DOHH2 (cell line): ENCODE measurements around the gene CAPN15.

Experiments
- H3F3A ChIP-seq: fragments of 200-600 bp; sonication (generic), shearing (Covaris generic); 2 replicates; pipeline ENCODE4 v1.6.0; 2016; ENCODE audit warnings: antibody characterized with exemption, mild to moderate bottlenecking; ENCODE audit not compliant: control insufficient read depth, insufficient read depth
- H3K27ac ChIP-seq: fragments of 200-600 bp; sonication (generic); 2 replicates; pipeline ENCODE4 v1.5.1; 2014; ENCODE audit warnings: low read depth, mild to moderate bottlenecking, low read length, moderate library complexity
- H3K27me3 ChIP-seq: fragments of 200-600 bp; sonication (generic); 2 replicates; pipeline ENCODE4 v1.6.1; 2014; ENCODE audit warnings: mild to moderate bottlenecking, low read length, mixed read lengths; ENCODE audit not compliant: control insufficient read depth
- H3K36me3 ChIP-seq: fragments of 200-600 bp; sonication (generic); 2 replicates; pipeline ENCODE4 v1.6.1; 2014; ENCODE audit warnings: mild to moderate bottlenecking, low read length, moderate library complexity, mixed read lengths; ENCODE audit not compliant: control insufficient read depth
- H3K4me1 ChIP-seq: fragments of 200-600 bp; sonication (generic); 2 replicates; pipeline ENCODE4 v1.6.1; 2014; ENCODE audit warnings: mild to moderate bottlenecking, low read length, mixed read lengths; ENCODE audit not compliant: control insufficient read depth
- H3K4me2 ChIP-seq: fragments of 200-600 bp; sonication (generic); 2 replicates; pipeline ENCODE4 v1.6.0; 2014; ENCODE audit warnings: mild to moderate bottlenecking, low read length, moderate library complexity
- H3K4me3 ChIP-seq: fragments of 200-600 bp; sonication (generic); 2 replicates; pipeline ENCODE4 v1.5.1; 2014; ENCODE audit warnings: mild to moderate bottlenecking, low read length, mixed read lengths
- H3K79me2 ChIP-seq: fragments of 200-600 bp; sonication (generic); 2 replicates; pipeline ENCODE4 v1.6.1; 2014; ENCODE audit warnings: mild to moderate bottlenecking, low read length, mixed read lengths; ENCODE audit not compliant: control insufficient read depth
- H3K9me2 ChIP-seq: fragments of 200-600 bp; sonication (generic); replicated peaks from 2 replicates; pipeline ENCODE4 v1.6.1; 2014; ENCODE audit warnings: mild to moderate bottlenecking, low read length, mixed read lengths; ENCODE audit not compliant: control insufficient read depth
- H3K9me3 ChIP-seq: fragments of 200-600 bp; sonication (generic); 2 replicates; pipeline ENCODE4 v1.6.1; 2014; ENCODE audit warnings: antibody characterized with exemption, low read length, mixed read lengths; ENCODE audit not compliant: control insufficient read depth, insufficient read depth
- H4K20me1 ChIP-seq: fragments of 200-600 bp; sonication (generic); 2 replicates; pipeline ENCODE4 v1.6.0; 2014; ENCODE audit warnings: low read depth, mild to moderate bottlenecking, antibody characterized with exemption, low read length, moderate library complexity; ENCODE audit not compliant: control insufficient read depth, insufficient read depth
- CTCF ChIP-seq: fragments of 200-600 bp; sonication (generic); IDR thresholded peaks from one replicate; pipeline ENCODE4 v1.5.1; 2014; ENCODE audit warnings: antibody characterized with exemption, mild to moderate bottlenecking, low read depth, low read length; ENCODE audit not compliant: poor library complexity, severe bottlenecking
- EZH2phosphoT487 ChIP-seq: fragments of 200-600 bp; sonication (generic); IDR thresholded peaks from 2 replicates; pipeline ENCODE4 v1.6.1; 2017; ENCODE audit warnings: borderline replicate concordance, mild to moderate bottlenecking, antibody characterized with exemption, low read length, moderate library complexity, mixed read lengths

CAPN15 gene

GRCh38 chr16:508884-509736 is 18.4 kb upstream of the CAPN15 start:
- TF ChIP-seq EZH2phosphoT487 (no peak), CTCF (no peak)
- H3K4me1 ChIP-seq: no peaks in the 10 kb centered on the region
- no peaks in the 10 kb centered on the region for H3K27me3 ChIP-seq
- H3F3A ChIP-seq: no peaks in the 10 kb centered on the region
- H3K9me3 ChIP-seq: no peaks in the 10 kb centered on the region
- no peaks in the 10 kb centered on the region for H3K79me2 ChIP-seq
- no peak overlapping the region for H3K4me2 ChIP-seq
- no peaks in the 10 kb centered on the region for H3K9me2 ChIP-seq
- H3K27ac ChIP-seq: no peak overlapping the region
- H3K4me3 ChIP-seq: no peak overlapping the region
- H3K36me3 ChIP-seq: no peaks in the 10 kb centered on the region
- no peaks in the 10 kb centered on the region for H4K20me1 ChIP-seq

- no peaks in the 10 kb centered on the region for H3F3A ChIP-seq
- H3K27ac ChIP-seq: no peak overlapping the region
- H3K4me3 ChIP-seq: no peak overlapping the region
- no peaks in the 10 kb centered on the region for H3K79me2 ChIP-seq
- no peaks in the 10 kb centered on the region for H4K20me1 ChIP-seq
- no peaks in the 10 kb centered on the region; the same call in 1 of the 2 replicates for H3K36me3 ChIP-seq
- no peaks in the 10 kb centered on the region for H3K4me1 ChIP-seq
- H3K9me3 ChIP-seq: no peaks in the 10 kb centered on the region
- H3K4me2 ChIP-seq: no peak overlapping the region
- H3K9me2 ChIP-seq: no peaks in the 10 kb centered on the region
- TF ChIP-seq CTCF (no peak), EZH2phosphoT487 (no peak)
- H3K27me3 ChIP-seq: no peaks in the 10 kb centered on the region
Observed at GRCh38 chr16:510066-510825, 17.3 kb upstream of the CAPN15 start.

- no peaks in the 10 kb centered on the region for H3F3A ChIP-seq
Observed at GRCh38 chr16:512802-513201, 14.7 kb upstream of the CAPN15 start.

More at GRCh38 chr16:512802-513201, 14.7 kb upstream of the CAPN15 start:
- Histone ChIP-seq H4K20me1 (no peaks in the 10 kb centered on the region), H3K27me3 (no peaks in the 10 kb centered on the region), H3K9me3 (no peaks in the 10 kb centered on the region), H3K4me3 (no peak overlapping the region), H3K27ac (no peak overlapping the region), H3K79me2 (no peaks in the 10 kb centered on the region), H3K4me2 (no peak overlapping the region), H3K4me1 (no peaks in the 10 kb centered on the region), H3K36me3 (peaks cover 6% of the 10 kb centered on the region; the same call in 1 of the 2 replicates), H3K9me2 (no peaks in the 10 kb centered on the region)
- TF ChIP-seq CTCF (no peak), EZH2phosphoT487 (no peak)
